HepG2 (cell line): ENCODE data around the gene POLR1G. TPM values are rescaled to one million over a fixed set of nuclear protein-coding genes. Genes with fewer than 3 reads are reported as not detected.

ENCODE experiments used
- ATAC-seq: fragments of 200-7000 bp; cut with Tn5 transposase; 3 replicates; pipeline ENCODE4 v1.9.1; 2020; ENCODE audit warnings: mild to moderate bottlenecking, moderate library complexity
- BruUV-seq: library from RNA; stranded (reverse); fragments of 400-500 nt; replicated peaks from 2 replicates; lab custom pipeline; 2021; lab: Mats Ljungman, UMichigan
- CTCF ChIA-PET: fragments of 300-600 bp; formaldehyde crosslinking; extraction: SDS; loops from one replicate; lab custom pipeline; 2021; ENCODE audit warnings: low total read pairs, inconsistent platforms, low intra/inter-chr PET ratio; lab: Yijun Ruan, JAX
- POLR2A ChIA-PET: fragments of 350-600 bp; sonication (Branson Sonifier 250); formaldehyde crosslinking; loops from one replicate; lab custom pipeline; 2020; ENCODE audit warnings: antibody characterized with exemption, inconsistent platforms; lab: Yijun Ruan, JAX
- DNase-seq: peaks from one replicate; pipeline ENCODE4 v3.0.0-alpha.2; 2015; ENCODE audit warnings: low spot score
- FAIRE-seq: peaks from 3 replicates; lab custom pipeline; 2011; peaks lifted over from hg19 to GRCh38; lab: Jason Lieb, UNC
- H2AFZ ChIP-seq: one replicate; pipeline ENCODE4 v1.6.1; 2011; ENCODE audit warnings: low read length, inconsistent platforms
- H3K27ac ChIP-seq: fragments of 300-600 bp; 3 replicates; pipeline ENCODE4 v1.8.0; 2011; ENCODE audit warnings: mixed run types, mild to moderate bottlenecking, mixed read lengths, low read length, inconsistent platforms; ENCODE audit not compliant: insufficient read depth; ENCODE audit errors: extremely low read length
- H3K27me3 ChIP-seq, 2 experiments: fragments of 200-600 bp in 1 of 2; 2 replicates in 1 of 2; 3 replicates in 1 of 2; pipeline versions ENCODE4 v1.6.0 to v1.8.0; 2011; ENCODE audit warnings: low read length in 2 of 2, mild to moderate bottlenecking in 2 of 2, moderate library complexity in 2 of 2, inconsistent platforms in 1 of 2; ENCODE audit not compliant: insufficient read depth in 2 of 2, control insufficient read depth in 1 of 2
- H3K36me3 ChIP-seq, 2 experiments: fragments of 200-600 bp in 1 of 2; replicated peaks in 1 of 2; 2 replicates in 1 of 2; 3 replicates in 1 of 2; pipeline versions ENCODE4 v1.5.1 to v1.8.0; 2011; ENCODE audit warnings: low read length in 2 of 2, inconsistent platforms in 1 of 2; ENCODE audit not compliant: insufficient read depth in 2 of 2, control insufficient read depth in 1 of 2
- H3K4me1 ChIP-seq: 2 replicates; pipeline ENCODE4 v1.5.1; 2012; ENCODE audit warnings: low read length, inconsistent platforms; ENCODE audit not compliant: insufficient read depth
- H3K4me2 ChIP-seq: 2 replicates; pipeline ENCODE4 v1.6.0; 2011; ENCODE audit warnings: low read depth, low read length, inconsistent platforms
- H3K4me3 ChIP-seq, 3 experiments: fragments of 200-600 bp in 1 of 3; sonication (generic), shearing (Covaris generic) in 1 of 3; replicated peaks in 1 of 3; 2 replicates each; pipeline ENCODE4 v1.5.1; 2011 to 2016; ENCODE audit warnings: low read length in 3 of 3, inconsistent platforms in 2 of 3, low read depth in 2 of 3, mild to moderate bottlenecking in 2 of 3, control low read depth in 1 of 3, mixed read lengths in 1 of 3; ENCODE audit not compliant: insufficient read depth in 1 of 3
- H3K79me2 ChIP-seq: one replicate; pipeline ENCODE4 v1.6.1; 2011; ENCODE audit warnings: low read length, inconsistent platforms; ENCODE audit not compliant: insufficient read depth
- H3K9ac ChIP-seq: 2 replicates; pipeline ENCODE4 v1.6.0; 2011; ENCODE audit warnings: mild to moderate bottlenecking, low read depth, low read length, inconsistent platforms; ENCODE audit not compliant: insufficient read depth
- H3K9me3 ChIP-seq: 2 replicates; pipeline ENCODE4 v1.5.1; 2012; ENCODE audit warnings: mild to moderate bottlenecking, low read length
- H4K20me1 ChIP-seq: 2 replicates; pipeline ENCODE4 v1.6.0; 2011; ENCODE audit warnings: inconsistent platforms, mild to moderate bottlenecking, low read length, moderate library complexity; ENCODE audit not compliant: insufficient read depth
- ARID3A ChIP-seq: IDR thresholded peaks from 2 replicates; pipeline ENCODE4 v1.6.1; 2012; ENCODE audit warnings: low read depth, low read length, improper control_type of control experiment
- FOXJ3 ChIP-seq: sonication (generic); formaldehyde crosslinking; IDR thresholded peaks from 2 replicates; pipeline ENCODE4 v1.4.0; 2020; ENCODE audit warnings: missing genetic modification reagents, mild to moderate bottlenecking, borderline replicate concordance
- IRF2 ChIP-seq: IDR thresholded peaks from 2 replicates; pipeline ENCODE4 v1.6.1; 2018; ENCODE audit warnings: missing genetic modification reagents, missing compliant biosample characterization
- KLF13 ChIP-seq: sonication (generic); formaldehyde crosslinking; IDR thresholded peaks from 2 replicates; pipeline ENCODE4 v1.4.0; 2020; ENCODE audit warnings: mild to moderate bottlenecking, missing genetic modification reagents
- NFYC ChIP-seq: IDR thresholded peaks from 2 replicates; pipeline ENCODE4 v1.6.1; 2016; ENCODE audit warnings: missing genetic modification reagents, missing compliant biosample characterization
- PCBP2 ChIP-seq: fragments of 200-400 bp; formaldehyde crosslinking; optimal IDR thresholded peaks from 2 replicates; pipeline ENCODE3; 2018; ENCODE audit warnings: low read length, low read depth; ENCODE audit not compliant: poor library complexity, severe bottlenecking
- TBX3 ChIP-seq: fragments of 450-650 bp; IDR thresholded peaks from 2 replicates; pipeline ENCODE4 v1.6.1; 2017; ENCODE audit warnings: antibody characterized with exemption, mild to moderate bottlenecking, inconsistent platforms, borderline replicate concordance
- ZMAT3 ChIP-seq: sonication (generic); formaldehyde crosslinking; conservative IDR thresholded peaks from 2 replicates; pipeline ENCODE4 v1.7.0; 2021; ENCODE audit warnings: missing genetic modification reagents
- ZNF331 ChIP-seq: sonication (generic); formaldehyde crosslinking; IDR thresholded peaks from 2 replicates; pipeline ENCODE4 v1.4.0; 2020; ENCODE audit warnings: missing genetic modification reagents
- ZNF629 ChIP-seq: sonication (generic); formaldehyde crosslinking; conservative IDR thresholded peaks from 2 replicates; pipeline ENCODE4 v1.5.0; 2020; ENCODE audit warnings: missing genetic modification reagents
- ZNF7 ChIP-seq: IDR thresholded peaks from 2 replicates; pipeline ENCODE4 v1.6.1; 2016; ENCODE audit warnings: missing biosample characterization, missing genetic modification reagents
- ZNF788 ChIP-seq: sonication (generic); formaldehyde crosslinking; IDR thresholded peaks from 2 replicates; pipeline ENCODE4 v1.5.0; 2020; ENCODE audit warnings: mild to moderate bottlenecking, missing genetic modification reagents, borderline replicate concordance
- WGBS: methylation state at CpG from one replicate; pipeline ENCODE4 v1.1.6; 2017; ENCODE audit warnings: low lambda C conversion rate; 5-methylcytosine and 5-hydroxymethylcytosine counted together
- in situ Hi-C: cut with HindIII; loops from 2 replicates; pipeline ENCODE4 v1.10.0; 2017; ENCODE audit warnings: low pct_unique_long_range_greater_than_20kb; ENCODE audit not compliant: extremely low pct_ligation_motif_present
- intact Hi-C: fragments of 100-400 bp; cut with micrococcal nuclease; formaldehyde crosslinking; loops from one replicate; pipeline ENCODE4 v1.10.0; 2022; ENCODE audit not compliant: unreplicated experiment
- polyA plus RNA-seq, 8 experiments: library from polyadenylated mRNA; depleted of rRNA in 3 of 8; stranded (reverse) in 7 of 8; unstranded in 1 of 8; fragments of >200 nt; fragmentation: Illumina TruSeq in 4 of 8; extraction: Trizol in 4 of 8; gene quantifications; 2 replicates each; pipeline versions ENCODE4 v1.2.1 to v1.2.3, GENCODE V29; 2011 to 2016; ENCODE audit warnings: low read depth in 4 of 8, missing spikeins in 1 of 8, mixed read lengths in 1 of 8; ENCODE audit not compliant: insufficient read depth in 1 of 8
- total RNA-seq, 5 experiments: library from RNA; depleted of rRNA; stranded (reverse); fragments of >200 nt; fragmentation: Illumina TruSeq; extraction: Trizol; gene quantifications; 2 replicates each; pipeline ENCODE4 v1.2.3, GENCODE V29; 2016; ENCODE audit warnings: low read depth in 1 of 5
- TF ChIP-seq, protein P1 (sequence below): sonication (generic); formaldehyde crosslinking; IDR thresholded peaks from 2 replicates; pipeline ENCODE4 v1.5.0; 2020; ENCODE audit warnings: missing genetic modification reagents, mild to moderate bottlenecking, borderline replicate concordance
- TF ChIP-seq, protein P2 (sequence below): sonication (generic); formaldehyde crosslinking; IDR thresholded peaks from 2 replicates; pipeline ENCODE4 v1.4.0; 2020; ENCODE audit warnings: missing genetic modification reagents

POLR1G gene
- total and polyA plus RNA-seq, 2 of the 13 experiments (the other 11 are each of a cell fraction or from before 2014, with no cell fraction given), result 3.5 to 20.8 TPM

DNA sequence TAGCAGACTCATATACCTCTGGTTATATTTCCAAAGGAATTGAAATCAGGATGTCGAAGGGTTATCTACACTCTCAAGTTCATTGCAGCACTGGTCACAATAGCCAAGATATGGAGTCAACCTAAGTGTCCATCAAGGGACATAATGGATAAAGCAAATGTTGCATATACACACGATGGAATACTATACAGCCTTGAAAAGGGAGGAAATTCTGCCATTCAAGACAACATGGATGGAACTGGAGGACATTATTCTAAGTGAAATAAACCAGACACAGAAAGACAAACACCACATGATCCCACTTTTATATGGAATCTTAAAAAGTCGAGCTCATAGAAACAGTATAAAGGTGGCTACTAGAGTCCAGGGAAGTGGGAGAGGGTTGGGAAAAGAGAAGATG is 30.9 kb downstream of the POLR1G start (continued):
- TF ChIP-seq TBX3, result no peak
- no peak for TF ChIP-seq FOXJ3
- no peak for TF ChIP-seq PCBP2
- TF ChIP-seq ZNF7, result no peak
- TF ChIP-seq NFYC (CRISPR knock-in tag), result no peak
- TF ChIP-seq KLF13 (CRISPR knock-in tag), result no peak
- TF ChIP-seq, protein P1, sequence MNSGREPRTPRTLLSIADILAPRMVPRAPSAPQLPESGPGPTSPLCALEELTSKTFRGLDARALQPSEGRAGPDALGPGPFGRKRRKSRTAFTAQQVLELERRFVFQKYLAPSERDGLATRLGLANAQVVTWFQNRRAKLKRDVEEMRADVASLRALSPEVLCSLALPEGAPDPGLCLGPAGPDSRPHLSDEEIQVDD (CRISPR knock-in tag), result no peak

GRCh38 chr19:45439190-45439568 is 32.7 kb downstream of the POLR1G start:
- no TSS peak for BruUV-seq
- H3K4me3 ChIP-seq, result peak overlapping the region; percentile 68 to 84 (median 77); a peak in 4 of 6 replicates
- ATAC-seq (no peak), DNase-seq (no peak), FAIRE-seq (no peak)
- H3K36me3 ChIP-seq, result no peaks in the 10 kb centered on the region
- POLR2A ChIA-PET, result interaction anchor here (0.6 to 2.9 kb wide), 9 partner anchors 8 to 236 kb away, joined by 3 to 40 read pairs (median 5); partner anchors contain the start of gene FOSB
- no peaks in the 10 kb centered on the region for H3K27me3 ChIP-seq
- H3K79me2 ChIP-seq, result no peaks in the 10 kb centered on the region
- WGBS, result 16% methylated on average over 10 of the region's 10 CpGs
- CTCF ChIA-PET, result interaction anchor here (1.0 to 4.4 kb wide), 7 partner anchors 11 to 204 kb away, joined by 3 to 117 read pairs (median 5); no protein-coding TSS in a partner anchor
- TF ChIP-seq ZNF788 (CRISPR knock-in tag), result no peak
- 0 out of 2 replicates have a peak, but pooled peaks have one; percentile 29 for TF ChIP-seq ZNF629
- TF ChIP-seq IRF2 (CRISPR knock-in tag), result no peak
- TF ChIP-seq ZNF331 (CRISPR knock-in tag), result no peak
- no peak for TF ChIP-seq ZMAT3
- 0 out of 2 replicates have a peak, but pooled peaks have one; percentile 7 for TF ChIP-seq ARID3A
- TF ChIP-seq, protein P2, sequence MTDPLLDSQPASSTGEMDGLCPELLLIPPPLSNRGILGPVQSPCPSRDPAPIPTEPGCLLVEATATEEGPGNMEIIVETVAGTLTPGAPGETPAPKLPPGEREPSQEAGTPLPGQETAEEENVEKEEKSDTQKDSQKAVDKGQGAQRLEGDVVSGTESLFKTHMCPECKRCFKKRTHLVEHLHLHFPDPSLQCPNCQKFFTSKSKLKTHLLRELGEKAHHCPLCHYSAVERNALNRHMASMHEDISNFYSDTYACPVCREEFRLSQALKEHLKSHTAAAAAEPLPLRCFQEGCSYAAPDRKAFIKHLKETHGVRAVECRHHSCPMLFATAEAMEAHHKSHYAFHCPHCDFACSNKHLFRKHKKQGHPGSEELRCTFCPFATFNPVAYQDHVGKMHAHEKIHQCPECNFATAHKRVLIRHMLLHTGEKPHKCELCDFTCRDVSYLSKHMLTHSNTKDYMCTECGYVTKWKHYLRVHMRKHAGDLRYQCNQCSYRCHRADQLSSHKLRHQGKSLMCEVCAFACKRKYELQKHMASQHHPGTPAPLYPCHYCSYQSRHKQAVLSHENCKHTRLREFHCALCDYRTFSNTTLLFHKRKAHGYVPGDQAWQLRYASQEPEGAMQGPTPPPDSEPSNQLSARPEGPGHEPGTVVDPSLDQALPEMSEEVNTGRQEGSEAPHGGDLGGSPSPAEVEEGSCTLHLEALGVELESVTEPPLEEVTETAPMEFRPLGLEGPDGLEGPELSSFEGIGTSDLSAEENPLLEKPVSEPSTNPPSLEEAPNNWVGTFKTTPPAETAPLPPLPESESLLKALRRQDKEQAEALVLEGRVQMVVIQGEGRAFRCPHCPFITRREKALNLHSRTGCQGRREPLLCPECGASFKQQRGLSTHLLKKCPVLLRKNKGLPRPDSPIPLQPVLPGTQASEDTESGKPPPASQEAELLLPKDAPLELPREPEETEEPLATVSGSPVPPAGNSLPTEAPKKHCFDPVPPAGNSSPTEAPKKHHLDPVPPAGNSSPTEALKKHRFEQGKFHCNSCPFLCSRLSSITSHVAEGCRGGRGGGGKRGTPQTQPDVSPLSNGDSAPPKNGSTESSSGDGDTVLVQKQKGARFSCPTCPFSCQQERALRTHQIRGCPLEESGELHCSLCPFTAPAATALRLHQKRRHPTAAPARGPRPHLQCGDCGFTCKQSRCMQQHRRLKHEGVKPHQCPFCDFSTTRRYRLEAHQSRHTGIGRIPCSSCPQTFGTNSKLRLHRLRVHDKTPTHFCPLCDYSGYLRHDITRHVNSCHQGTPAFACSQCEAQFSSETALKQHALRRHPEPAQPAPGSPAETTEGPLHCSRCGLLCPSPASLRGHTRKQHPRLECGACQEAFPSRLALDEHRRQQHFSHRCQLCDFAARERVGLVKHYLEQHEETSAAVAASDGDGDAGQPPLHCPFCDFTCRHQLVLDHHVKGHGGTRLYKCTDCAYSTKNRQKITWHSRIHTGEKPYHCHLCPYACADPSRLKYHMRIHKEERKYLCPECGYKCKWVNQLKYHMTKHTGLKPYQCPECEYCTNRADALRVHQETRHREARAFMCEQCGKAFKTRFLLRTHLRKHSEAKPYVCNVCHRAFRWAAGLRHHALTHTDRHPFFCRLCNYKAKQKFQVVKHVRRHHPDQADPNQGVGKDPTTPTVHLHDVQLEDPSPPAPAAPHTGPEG, result 0 out of 2 replicates have a peak, but pooled peaks have one; percentile 8
- intact Hi-C loops, result loop anchor here (1.0 kb wide), 1 partner anchor 39 kb away; no protein-coding TSS in a partner anchor
- no peak overlapping the region for H3K27ac ChIP-seq
- peak overlapping the region; percentile 96 for H3K4me2 ChIP-seq
- H3K4me1 ChIP-seq, result peaks cover 49% of the 10 kb centered on the region
- H2AFZ ChIP-seq, result no peak overlapping the region
- H3K9me3 ChIP-seq, result no peaks in the 10 kb centered on the region
- peak overlapping the region; percentile 77 for H3K9ac ChIP-seq
- in situ Hi-C loops, result no loop called here
- no peaks in the 10 kb centered on the region for H4K20me1 ChIP-seq
